Measurements from ENCODE around the gene SUCNR1. TPM values are rescaled to one million over a fixed set of nuclear protein-coding genes. Genes with fewer than 3 reads are reported as not detected.
"Not testable (repeated sequence)": the region's sequence is repeated elsewhere in the genome, so short reads cannot be mapped to it uniquely, and the experiment has no call there.

The SUCNR1 gene
- total RNA-seq, 2 donors from 2014 or later, result 1.3 to 1.9 TPM

DNA sequence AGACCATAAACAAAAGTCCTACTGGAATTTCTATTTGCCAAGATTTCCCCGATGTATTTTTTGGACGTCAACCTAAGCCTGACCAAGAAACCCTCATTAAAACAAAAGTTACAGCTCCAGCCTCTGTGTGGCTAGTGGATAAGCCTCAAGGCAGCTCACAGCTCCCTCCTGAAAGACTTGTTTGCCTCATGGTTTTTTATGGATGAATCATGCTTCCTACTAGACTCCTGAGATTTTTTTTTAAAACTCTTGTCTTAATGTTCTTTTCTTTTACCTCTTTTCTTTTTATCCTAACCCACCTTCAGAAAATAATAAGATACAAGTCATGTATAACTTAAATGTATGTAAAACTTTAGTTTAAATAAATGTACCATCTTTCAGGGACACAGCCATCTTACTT, 52.4 kb downstream of the SUCNR1 start:
- no peak for DNase-seq (ENCODE audit: low spot score)
- intact Hi-C loops (cut with DNase I), result no loop called here

GRCh38 chr3:151926956-151927355, 53.5 kb downstream of the SUCNR1 start:
- DNase-seq (ENCODE audit: low spot score), result no peak
- intact Hi-C loops (cut with DNase I), result no loop called here

- not testable (repeated sequence) for DNase-seq (ENCODE audit: low spot score)
Measured at GRCh38 chr3:151927915-151928525, 54.6 kb downstream of the SUCNR1 start.

GRCh38 chr3:151931171-151931570, 57.7 kb downstream of the SUCNR1 start:
- intact Hi-C loops (cut with DNase I), result no loop called here
- no peak for DNase-seq (ENCODE audit: low spot score)

More at GRCh38 chr3:151927915-151928525, 54.6 kb downstream of the SUCNR1 start:
- intact Hi-C loops (cut with DNase I), result not testable (repeated sequence)

- intact Hi-C loops (cut with DNase I), result no loop called here
- no peak for DNase-seq (ENCODE audit: low spot score)
Measured at GRCh38 chr3:151933234-151933853, 59.9 kb downstream of the SUCNR1 start.

Other genes with a start within 250 kb of the SUCNR1 start
- 1 to 10 TPM in 1 of 2 donors, under 1 TPM in 1; 0.10 to 1.2 TPM for gene AADACL2, start 139.7 kb upstream of the SUCNR1 start, total RNA-seq
- under 1 TPM; 0.14 to 0.42 TPM for gene AADAC, start 59.5 kb upstream of the SUCNR1 start, total RNA-seq